CD4-positive, CD25-positive, alpha-beta regulatory T cell (primary cell): ENCODE measurements around the gene TMC6. TPM values are rescaled to one million over a fixed set of nuclear protein-coding genes. Genes with fewer than 3 reads are reported as not detected.

Source experiments
- polyA plus RNA-seq, 4 donors: library from polyadenylated mRNA; unstranded; fragments of 300-500 nt; fragmentation: Illumina TruSeq; gene quantifications; one replicate each; pipeline ENCODE4 v1.2.3, GENCODE V29; 2021
- total RNA-seq: library from RNA; stranded (reverse); gene quantifications from one replicate; pipeline ENCODE4 v1.2.3, GENCODE V29; 2022

The TMC6 gene
- total and polyA plus RNA-seq, 5 donors from 2014 or later = 160 to 727 (median 234) TPM

Other genes with a start within 250 kb of the TMC6 start
- 77.1 TPM for gene TNRC6C, start 170.1 kb downstream of the TMC6 start, total RNA-seq
- gene TNRC6C, start 170.1 kb downstream of the TMC6 start, polyA plus RNA-seq = 1 to 10 TPM; 2.3 to 3.1 (median 2.9) TPM
- 454 TPM for gene TMC8, start 2.0 kb upstream of the TMC6 start, total RNA-seq
- gene TMC8, start 2.0 kb upstream of the TMC6 start, polyA plus RNA-seq = 10 to 100 TPM; 61.8 to 82.0 (median 74.8) TPM
- gene C17orf99, start 17.6 kb upstream of the TMC6 start, total RNA-seq = not detected
- gene C17orf99, start 17.6 kb upstream of the TMC6 start, polyA plus RNA-seq = not detected
- 58.5 TPM for gene SYNGR2, start 39.8 kb upstream of the TMC6 start, total RNA-seq
- gene SYNGR2, start 39.8 kb upstream of the TMC6 start, polyA plus RNA-seq = 100 to 1,000 TPM; 156 to 180 (median 170) TPM
- gene TK1, start 58.3 kb upstream of the TMC6 start, total RNA-seq = 3.2 TPM
- 10 to 100 TPM; 12.4 to 33.8 (median 15.0) TPM for gene TK1, start 58.3 kb upstream of the TMC6 start, polyA plus RNA-seq
- gene AFMID, start 58.6 kb upstream of the TMC6 start, total RNA-seq = 3.5 TPM
- gene AFMID, start 58.6 kb upstream of the TMC6 start, polyA plus RNA-seq = 1 to 10 TPM; 1.8 to 5.5 (median 2.6) TPM
- gene BIRC5, start 85.5 kb upstream of the TMC6 start, total RNA-seq = 2.7 TPM
- 10 to 100 TPM in 1 of 4 donors, 1 to 10 TPM in 3; 2.8 to 11.5 (median 7.5) TPM for gene BIRC5, start 85.5 kb upstream of the TMC6 start, polyA plus RNA-seq
- not detected for gene TMEM235, start 102.9 kb upstream of the TMC6 start, total RNA-seq
- not detected for gene TMEM235, start 102.9 kb upstream of the TMC6 start, polyA plus RNA-seq
- gene SOCS3, start 231.3 kb upstream of the TMC6 start, total RNA-seq = 218 TPM
- 10 to 100 TPM; 26.4 to 74.2 (median 51.2) TPM for gene SOCS3, start 231.3 kb upstream of the TMC6 start, polyA plus RNA-seq
- gene PGS1, start 249.9 kb upstream of the TMC6 start, total RNA-seq = 50.1 TPM
- 10 to 100 TPM; 29.6 to 35.4 (median 31.5) TPM for gene PGS1, start 249.9 kb upstream of the TMC6 start, polyA plus RNA-seq